Measurements from ENCODE around the gene CUTA.

The CUTA gene, protein sequence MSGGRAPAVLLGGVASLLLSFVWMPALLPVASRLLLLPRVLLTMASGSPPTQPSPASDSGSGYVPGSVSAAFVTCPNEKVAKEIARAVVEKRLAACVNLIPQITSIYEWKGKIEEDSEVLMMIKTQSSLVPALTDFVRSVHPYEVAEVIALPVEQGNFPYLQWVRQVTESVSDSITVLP

DNA sequence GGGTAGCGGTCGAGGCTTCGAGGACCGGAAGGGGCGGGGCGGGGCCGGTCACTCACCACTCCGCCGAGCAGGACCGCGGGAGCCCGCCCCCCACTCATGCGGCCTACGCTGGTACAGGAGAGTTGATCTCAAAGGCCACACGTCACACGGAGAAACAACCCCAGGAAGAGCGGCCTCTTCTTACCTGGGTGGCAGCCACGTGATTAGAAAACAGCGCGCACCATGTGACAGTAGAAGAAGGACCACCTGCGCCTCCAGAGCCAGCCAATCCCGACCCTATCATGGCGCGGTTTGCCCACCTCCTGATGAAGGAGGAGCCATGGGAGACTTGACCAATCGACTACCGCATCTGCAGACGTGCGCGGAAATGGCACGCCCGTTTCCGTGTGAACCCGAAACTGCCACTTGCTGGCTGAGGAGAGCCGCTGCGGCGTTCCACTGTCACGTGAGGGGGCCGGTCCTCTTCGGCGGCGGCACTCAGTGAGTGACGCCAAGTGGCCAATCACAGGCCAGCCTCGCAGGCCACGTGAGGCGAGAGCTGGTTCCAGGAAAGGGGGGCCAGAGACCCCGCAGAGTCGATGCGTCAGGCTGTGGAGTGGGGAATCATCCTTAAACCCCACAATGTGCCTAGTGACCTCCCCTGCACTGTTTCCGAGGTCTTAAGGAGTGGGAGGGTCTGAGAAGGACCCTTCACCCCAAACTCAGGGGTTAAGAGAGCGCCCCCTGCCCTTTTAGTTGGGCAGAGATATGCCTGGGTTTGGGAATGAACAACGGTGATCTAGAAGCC is at the start of gene CUTA:
TSS of gene CUTA (minus strand) at position 205 of the 787 bp plus-strand sequence. CDS start at position 98, 107 bp downstream.
- peak; percentile 99 for DNase-seq (ENCODE audit: low spot score)

DNA sequence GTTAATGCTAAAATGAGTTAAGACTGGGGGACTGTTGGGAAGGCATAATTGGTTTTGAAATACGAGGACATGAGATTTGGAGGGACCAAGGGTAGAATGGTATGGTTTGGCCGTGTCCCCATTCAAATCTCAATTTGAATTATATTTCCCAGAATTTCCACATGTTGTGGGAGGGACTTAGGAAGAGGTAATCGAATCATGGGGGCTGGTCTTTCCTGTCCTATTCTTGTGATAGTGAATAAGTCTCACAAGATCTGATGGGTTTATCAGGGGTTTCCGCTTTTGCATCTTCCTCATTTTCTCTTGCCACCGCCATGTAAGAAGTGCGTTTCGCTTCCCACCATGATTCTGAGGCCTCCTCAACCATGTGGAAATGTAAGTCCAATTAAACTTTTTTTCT is 49.2 kb upstream of the CUTA start:
- DNase-seq (ENCODE audit: low spot score): no peak

DNA sequence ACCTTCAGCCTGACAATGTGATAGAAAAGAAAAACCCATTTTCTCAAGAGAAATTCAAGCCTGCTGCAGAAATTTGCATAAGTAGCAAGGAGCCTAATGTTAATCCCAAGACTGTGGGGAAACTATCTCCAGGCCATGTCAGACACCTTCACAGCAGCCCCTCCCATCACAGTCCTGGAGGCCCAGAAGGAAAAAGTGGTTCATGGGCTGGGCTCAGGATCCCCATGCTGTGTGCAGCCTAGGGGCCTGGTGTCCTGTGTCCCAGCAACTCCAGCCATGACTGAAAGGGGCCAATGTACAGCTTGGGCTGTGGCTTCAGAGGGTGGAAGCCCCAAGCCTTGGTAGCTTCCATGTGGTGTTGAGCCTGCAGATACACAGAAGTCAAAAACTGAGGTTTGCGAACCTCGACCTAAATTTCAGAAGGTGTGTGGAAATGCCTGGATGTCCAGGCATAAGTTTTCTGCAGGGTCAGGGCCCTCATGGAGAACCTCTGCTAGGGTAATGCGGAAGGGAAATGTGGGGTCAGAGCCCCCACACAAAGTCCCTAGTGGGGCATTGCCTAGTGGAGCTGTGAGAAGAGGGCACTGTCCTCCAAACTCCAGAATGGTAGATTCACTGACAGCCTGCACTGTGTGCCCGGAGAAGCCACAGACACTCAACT is 48.3 kb upstream of the CUTA start:
- no peak for DNase-seq (ENCODE audit: low spot score)

DNA sequence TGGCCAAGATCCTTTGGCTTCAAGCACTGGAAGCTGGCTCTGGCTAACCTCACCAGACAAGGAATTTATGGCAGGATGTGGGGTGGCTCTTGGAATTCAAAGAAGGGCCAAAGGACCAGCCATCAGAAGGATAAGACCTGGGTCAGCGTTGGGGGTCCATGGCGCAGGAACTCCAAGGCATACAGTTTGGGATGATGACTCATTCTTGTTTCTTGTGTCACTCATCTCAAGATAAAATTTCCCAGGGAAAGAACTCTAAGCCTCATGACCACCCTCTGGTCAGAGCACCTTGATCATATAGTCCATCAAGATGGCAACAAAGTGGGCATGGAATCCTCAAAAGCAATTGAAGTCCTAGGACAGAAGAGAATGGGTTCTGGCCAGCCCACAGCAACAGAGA is 41.3 kb upstream of the CUTA start:
- no peak for DNase-seq (ENCODE audit: low spot score)

DNA sequence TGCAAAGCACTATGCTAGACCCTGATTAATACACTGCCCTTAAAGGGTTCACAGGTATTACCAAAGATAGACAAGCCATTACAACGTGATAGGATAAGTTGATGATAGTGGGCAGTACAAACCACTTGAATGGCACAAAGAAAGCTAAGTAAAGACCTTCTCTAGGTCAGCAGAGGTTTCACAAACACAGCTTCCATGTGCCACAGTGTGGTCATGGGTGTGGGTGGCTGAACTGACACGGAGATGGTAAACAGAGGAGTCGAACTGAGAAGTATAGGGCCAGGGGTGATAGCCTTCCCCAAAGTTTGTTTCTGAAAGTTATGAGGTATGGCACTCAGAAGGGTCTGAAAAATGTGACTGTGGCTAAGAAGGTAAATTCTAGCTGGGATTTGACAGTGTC is 40.8 kb upstream of the CUTA start:
- DNase-seq (ENCODE audit: low spot score): no peak

DNA sequence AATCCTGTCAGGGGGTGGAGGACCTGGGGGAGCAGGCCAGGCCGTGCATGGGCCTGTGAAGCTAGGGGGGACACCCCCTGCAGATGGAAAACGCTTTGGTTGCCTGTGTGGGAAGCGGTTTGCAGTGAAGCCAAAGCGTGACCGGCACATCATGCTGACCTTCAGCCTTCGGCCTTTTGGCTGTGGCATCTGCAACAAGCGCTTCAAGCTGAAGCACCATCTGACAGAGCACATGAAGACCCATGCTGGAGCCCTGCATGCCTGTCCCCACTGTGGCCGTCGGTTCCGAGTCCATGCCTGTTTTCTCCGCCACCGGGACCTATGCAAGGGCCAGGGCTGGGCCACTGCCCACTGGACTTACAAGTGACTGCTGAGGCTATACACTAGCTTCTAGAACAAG is 38.2 kb upstream of the CUTA start:
- DNase-seq (ENCODE audit: low spot score): no peak

DNA sequence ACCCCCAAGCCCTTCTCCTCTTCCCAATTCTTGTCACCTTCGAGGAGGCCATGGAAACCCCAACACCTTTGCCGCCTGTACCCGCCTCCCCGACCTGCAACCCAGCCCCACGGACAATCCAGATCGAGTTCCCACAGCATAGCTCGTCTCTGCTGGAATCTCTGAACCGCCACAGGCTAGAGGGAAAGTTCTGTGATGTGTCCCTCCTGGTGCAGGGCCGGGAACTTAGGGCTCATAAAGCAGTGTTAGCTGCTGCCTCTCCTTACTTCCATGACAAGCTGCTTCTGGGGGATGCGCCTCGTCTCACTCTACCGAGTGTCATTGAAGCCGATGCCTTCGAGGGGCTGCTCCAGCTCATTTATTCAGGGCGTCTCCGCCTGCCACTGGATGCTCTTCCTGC is 37.1 kb upstream of the CUTA start:
- DNase-seq (ENCODE audit: low spot score): no peak

DNA sequence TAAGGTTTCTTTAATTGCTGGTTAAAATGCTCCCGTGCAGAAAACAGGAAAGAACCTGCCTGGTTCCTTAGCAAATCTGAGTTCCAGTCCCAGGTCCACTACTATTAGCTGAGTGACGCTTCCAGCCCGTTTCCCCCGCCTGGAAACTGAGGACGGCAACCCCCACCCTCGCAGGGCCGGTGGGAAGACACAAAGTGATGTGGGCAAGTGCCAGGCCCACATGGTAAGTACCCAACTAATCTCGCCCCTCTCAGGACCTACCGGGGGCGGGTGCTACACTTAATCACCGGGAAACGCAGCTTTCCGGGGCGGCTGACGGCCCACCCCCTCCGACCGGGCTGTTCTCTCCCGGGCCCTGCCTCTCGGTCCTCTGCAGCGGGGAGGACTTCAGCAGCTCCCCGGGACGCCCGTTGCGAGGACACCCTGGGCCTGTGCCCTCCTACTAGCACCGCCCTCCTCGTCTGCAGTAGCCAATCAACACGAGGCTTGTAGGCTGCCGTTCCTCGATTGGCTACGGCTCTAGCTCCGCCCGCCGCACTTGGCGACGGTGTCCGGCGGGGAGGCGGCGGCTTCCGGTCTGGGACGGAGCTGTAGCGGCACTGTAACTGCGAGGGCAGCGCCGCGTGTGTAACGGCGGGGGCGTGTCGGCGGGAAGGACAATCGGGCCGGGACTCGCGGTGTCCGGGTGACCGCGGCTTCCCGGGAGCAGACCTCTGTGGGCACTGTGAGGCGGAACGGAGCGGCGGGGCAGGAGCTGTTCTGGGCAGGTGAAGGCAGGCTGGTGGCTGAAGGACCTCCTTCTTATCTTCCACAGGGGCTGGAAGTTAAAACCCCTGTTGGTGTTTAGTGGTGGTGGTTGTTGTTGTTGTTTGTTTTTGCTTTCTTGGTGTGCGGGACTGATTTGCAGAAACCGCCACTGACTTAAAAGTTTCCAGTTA is 36.4 kb upstream of the CUTA start, which contains the start of gene ZBTB9:
TSS of gene ZBTB9 (plus strand) at position 568 of the 938 bp plus-strand sequence. CDS start 525 bp downstream, outside the sequence.
- peak; percentile 96 for DNase-seq (ENCODE audit: low spot score)

DNA sequence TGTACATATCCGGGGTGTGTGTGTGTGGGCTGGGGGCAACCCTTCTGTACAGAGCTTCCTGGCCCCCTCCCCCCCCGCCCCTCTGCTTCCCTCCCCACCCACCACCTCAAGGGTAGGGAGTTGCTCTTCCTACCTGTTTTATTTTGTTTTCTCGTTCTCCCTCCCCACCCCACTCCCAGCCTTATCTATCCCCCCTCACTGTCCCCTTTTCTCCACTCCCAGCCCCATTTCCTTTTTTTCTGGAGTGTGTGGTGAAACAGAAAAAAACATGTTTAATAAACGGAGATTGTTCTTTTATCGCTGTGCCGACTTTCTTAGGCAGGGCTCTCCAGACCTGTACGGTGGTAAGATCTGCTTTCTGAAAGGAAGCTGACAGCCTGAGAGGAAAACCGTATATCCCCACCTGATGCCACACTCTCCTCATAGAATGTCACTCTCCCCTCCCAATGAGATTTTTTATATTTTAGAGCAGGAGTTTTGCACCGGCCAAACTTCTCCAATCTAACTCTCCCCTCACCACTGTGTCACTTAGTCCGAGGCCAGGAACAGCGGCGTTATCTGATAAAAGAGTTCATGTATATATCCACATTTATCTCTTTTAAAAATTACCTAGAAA is 35.6 kb upstream of the CUTA start:
- DNase-seq (ENCODE audit: low spot score): no peak

DNA sequence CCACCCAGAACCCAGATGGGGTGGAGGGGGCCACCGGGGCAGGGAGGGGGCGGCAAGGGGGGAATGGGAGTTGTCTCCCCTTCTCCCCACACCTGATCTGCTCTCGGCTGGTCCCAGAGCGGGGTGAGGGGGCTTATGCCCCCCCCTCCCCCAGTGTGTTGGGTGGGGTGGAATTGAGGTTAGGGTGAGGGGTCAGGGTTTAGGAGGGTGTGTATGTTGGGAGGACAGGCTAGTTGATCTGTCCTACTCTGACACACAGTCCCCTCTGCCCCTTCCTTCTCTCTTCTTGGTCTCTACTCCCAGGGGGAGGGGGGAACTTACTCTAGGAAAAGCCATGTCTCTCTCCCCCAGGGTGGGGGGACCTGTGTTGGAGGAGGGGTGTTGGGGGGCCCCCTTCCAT is 34.6 kb upstream of the CUTA start:
- no peak for DNase-seq (ENCODE audit: low spot score)

DNA sequence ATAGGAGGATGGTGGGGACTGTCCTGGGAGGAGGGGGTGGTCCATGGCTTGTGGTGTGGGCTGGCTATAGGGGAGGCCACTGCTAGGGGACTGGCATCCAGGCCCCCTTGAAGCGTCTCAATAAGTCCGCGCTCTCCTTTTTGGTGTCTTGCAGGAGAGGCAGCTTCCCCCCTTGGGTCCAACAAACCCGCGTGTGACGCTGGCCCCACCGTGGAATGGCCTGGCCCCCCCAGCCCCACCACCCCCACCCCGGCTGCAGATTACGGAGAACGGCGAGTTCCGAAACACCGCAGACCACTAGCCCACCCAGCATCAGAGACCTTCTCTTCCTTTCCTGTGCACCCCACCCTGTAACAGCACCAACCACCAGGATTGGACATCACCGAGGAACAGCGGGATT is 33.7 kb upstream of the CUTA start:
- peak; percentile 28 for DNase-seq (ENCODE audit: low spot score)

DNA sequence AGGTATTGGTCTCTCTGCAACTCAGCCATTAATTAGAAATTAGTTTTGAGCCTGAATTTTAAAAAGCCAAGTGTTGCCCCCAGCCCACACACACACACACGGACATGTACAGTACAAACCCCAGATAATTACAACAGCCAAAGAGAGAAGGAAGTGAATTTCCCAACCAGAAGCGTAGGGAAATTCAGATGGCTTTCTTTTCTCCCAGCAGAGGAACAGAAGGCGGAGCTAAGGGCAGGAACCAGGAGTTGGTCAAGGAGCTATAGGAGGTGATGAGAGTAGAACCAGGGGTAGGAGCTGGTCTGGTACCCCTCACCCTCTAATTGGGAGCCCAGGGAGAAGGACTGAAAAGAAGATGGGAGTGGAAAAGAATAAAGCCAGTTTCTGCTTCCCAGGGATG is 32.5 kb upstream of the CUTA start:
- DNase-seq (ENCODE audit: low spot score): peak; percentile 30

DNA sequence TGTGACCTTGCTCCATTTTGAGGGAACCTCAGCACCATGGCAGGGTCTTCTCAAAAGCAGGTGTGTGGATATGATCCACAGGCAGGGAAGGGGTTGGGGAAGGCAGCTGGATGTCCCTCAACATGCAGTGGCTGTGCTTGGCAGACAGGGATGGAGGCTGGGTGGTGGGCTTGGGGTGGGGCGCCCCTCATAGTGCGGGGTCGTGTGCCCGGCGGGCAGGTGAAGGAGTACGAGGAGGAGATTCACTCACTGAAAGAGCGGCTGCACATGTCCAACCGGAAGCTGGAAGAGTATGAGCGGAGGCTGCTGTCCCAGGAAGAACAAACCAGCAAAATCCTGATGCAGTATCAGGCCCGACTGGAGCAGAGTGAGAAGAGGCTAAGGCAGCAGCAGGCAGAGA is 28.4 kb upstream of the CUTA start:
- peak; percentile 49 for DNase-seq (ENCODE audit: low spot score)

DNA sequence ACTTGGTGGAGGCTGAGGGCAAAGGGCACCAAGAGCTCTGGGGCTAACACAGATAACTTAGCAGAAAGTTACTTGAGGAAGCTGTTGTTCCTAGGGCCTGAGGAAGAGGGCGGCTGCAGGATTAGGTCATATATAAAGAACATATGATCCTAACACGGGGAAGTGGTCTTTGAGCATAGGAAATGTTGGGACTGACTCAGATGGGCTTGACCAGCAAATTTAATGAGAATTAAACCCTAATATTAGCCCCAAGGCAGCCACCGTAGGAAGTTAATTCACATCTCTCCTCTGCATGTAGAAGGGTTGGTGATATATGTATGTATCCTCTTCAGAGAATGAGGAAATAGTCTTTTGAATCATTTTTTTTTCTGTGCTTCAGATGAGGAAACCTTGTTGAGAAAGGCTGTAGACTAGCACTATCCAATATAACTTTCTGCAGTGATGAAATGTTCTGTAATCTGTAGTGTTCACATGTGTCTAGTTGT is 27.3 kb upstream of the CUTA start:
- DNase-seq (ENCODE audit: low spot score): no peak

DNA sequence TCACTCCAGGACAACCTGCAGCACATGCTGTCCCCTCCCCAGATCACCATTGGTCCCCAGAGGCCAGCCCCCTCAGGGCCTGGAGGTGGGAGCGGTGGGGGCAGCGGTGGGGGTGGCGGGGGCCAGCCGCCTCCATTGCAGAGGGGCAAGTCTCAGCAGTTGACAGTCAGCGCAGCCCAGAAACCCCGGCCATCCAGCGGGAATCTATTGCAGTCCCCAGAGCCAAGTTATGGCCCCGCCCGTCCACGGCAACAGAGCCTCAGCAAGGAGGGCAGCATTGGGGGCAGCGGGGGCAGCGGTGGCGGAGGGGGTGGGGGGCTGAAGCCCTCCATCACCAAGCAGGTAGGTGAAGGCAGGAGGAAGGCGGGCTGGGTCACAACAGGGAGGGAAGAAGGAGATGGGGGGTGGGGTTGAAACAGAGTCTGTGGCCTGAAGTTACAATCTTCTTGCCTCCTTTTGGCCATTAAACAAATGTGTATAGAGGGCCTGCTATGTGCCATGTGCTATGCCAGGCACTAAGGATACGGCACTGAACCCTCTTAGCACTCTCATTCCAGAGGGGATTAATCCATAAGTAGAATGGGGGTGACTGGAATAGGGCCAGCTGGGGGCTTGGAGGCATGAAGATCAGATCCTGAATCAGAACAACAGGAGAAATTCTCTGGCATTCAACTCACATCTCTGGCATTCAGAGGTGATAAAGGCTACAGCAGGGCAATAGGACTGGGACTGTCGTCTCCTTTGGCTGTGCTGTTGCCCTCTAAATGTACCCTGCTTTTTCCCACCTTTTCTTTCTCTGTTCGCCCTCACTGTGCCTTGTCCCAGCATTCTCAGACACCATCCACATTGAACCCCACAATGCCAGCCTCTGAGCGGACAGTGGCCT is 26.0 kb upstream of the CUTA start:
- no peak for DNase-seq (ENCODE audit: low spot score)

DNA sequence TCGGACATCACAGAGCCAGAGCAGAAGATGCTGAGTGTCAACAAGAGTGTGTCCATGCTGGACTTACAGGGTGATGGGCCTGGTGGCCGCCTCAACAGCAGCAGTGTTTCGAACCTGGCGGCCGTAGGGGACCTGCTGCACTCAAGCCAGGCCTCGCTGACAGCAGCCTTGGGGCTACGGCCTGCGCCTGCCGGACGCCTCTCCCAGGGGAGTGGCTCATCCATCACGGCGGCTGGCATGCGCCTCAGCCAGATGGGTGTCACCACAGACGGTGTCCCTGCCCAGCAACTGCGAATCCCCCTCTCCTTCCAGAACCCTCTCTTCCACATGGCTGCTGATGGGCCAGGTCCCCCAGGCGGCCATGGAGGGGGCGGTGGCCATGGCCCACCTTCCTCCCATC is 25.1 kb upstream of the CUTA start:
- no peak for DNase-seq (ENCODE audit: low spot score)

DNA sequence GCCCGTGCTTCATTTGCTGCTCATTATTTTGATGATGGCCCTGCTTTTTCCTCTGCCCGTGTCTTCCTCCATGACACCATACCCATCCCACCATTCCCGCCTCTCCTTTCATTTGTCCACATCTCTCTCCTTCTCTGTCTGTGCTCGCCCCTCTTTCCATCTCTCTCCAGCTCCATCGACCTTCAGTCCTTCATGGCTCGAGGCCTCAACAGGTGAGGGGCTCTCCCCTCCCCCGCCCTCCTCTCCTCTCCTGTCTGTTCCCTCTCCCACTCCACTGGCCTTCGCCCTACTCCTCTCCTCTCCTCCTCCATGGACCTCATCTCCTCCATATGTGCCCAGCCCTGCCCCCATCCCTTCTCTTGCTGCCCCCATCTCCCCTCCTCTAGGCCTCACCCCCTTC is 24.4 kb upstream of the CUTA start:
- DNase-seq (ENCODE audit: low spot score): no peak

DNA sequence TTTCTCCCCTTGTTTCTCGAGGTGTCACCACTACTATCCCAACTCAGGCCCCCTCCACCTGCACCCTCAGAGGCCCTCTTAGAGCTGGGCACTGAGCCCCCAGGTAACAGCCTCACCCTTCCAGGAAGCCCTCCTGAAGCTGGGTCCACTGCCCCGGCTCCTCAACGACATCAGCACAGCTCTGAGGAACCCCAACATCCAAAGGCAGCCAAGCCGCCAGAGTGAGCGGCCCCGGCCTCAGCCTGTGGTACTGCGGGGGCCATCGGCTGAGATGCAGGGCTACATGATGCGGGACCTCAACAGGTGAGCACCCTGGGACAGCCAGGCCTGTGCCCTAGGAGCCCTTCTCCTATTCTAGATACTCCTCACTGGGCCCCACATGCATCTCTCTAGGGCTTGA is 23.6 kb upstream of the CUTA start:
- no peak for DNase-seq (ENCODE audit: low spot score)

DNA sequence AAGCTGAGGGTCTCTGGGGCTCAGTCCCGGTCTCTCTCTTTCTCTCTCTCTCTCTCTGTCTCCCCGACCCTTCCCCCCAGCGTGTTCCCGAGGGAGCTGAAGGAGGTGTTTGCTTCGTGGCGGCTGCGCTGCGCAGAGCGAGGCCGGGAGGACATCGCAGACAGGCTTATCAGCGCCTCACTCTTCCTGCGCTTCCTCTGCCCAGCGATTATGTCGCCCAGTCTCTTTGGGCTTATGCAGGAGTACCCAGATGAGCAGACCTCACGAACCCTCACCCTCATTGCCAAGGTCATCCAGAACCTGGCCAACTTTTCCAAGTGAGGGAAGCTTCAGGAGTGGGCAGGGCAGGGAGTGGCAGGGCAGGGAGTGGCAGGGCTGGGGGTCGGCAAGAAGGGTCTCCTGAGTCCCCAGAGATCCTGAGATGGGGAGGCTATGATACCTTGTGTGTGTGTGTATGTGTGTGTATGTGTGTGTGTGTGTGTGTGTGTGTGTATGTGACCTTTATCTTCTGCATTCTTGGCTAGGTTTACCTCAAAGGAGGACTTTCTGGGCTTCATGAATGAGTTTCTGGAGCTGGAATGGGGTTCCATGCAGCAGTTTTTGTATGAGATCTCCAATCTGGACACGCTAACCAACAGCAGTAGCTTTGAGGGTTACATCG is 22.9 kb upstream of the CUTA start:
- DNase-seq (ENCODE audit: low spot score): no peak

Measured in left forelimb (tissue), 1 donor.